ENCODE data around the gene THADA. TPM values are rescaled to one million over a fixed set of nuclear protein-coding genes. Genes with fewer than 3 reads are reported as not detected.

THADA gene
- total and polyA plus RNA-seq, 8 donors: 32.9 to 42.7 (median 37.2) TPM

GRCh38 chr2:43358410-43359201, 237.2 kb downstream of the THADA start:
- ATAC-seq (no peak), DNase-seq (peak in 2 of 4 donors; percentile 68 to 77)
- H3K27me3 ChIP-seq: no peaks in the 10 kb centered on the region
- H3K36me3 ChIP-seq: no peaks in the 10 kb centered on the region
- H3K4me3 ChIP-seq: no peak overlapping the region
- no peaks in the 10 kb centered on the region for H3K4me1 ChIP-seq
- H3K9me3 ChIP-seq: no peaks in the 10 kb centered on the region
- intact Hi-C loops (cut with DNase I): no loop called here
- no peak overlapping the region for H3K27ac ChIP-seq
- TF ChIP-seq CTCF (IDR thresholded peaks at IDR 0.05): no peak

GRCh38 chr2:43356774-43357173, 239.1 kb downstream of the THADA start:
- H3K4me3 ChIP-seq: no peak overlapping the region
- no peaks in the 10 kb centered on the region for H3K9me3 ChIP-seq
- ATAC-seq (no peak), DNase-seq (no peak)
- no peak overlapping the region for H3K27ac ChIP-seq
- no peaks in the 10 kb centered on the region for H3K4me1 ChIP-seq
- intact Hi-C loops (cut with DNase I): no loop called here
- H3K36me3 ChIP-seq: no peaks in the 10 kb centered on the region
- no peaks in the 10 kb centered on the region for H3K27me3 ChIP-seq
- TF ChIP-seq CTCF (IDR thresholded peaks at IDR 0.05): no peak

GRCh38 chr2:43355399-43355798, 240.4 kb downstream of the THADA start:
- no peak for ATAC-seq
- TF ChIP-seq CTCF (IDR thresholded peaks at IDR 0.05): no peak
- Histone ChIP-seq H3K27ac (no peak overlapping the region), H3K4me3 (no peak overlapping the region), H3K4me1 (no peaks in the 10 kb centered on the region), H3K36me3 (no peaks in the 10 kb centered on the region), H3K27me3 (no peaks in the 10 kb centered on the region), H3K9me3 (no peaks in the 10 kb centered on the region)
- DNase-seq: no peak
- intact Hi-C loops (cut with DNase I): no loop called here

- Histone ChIP-seq H3K27me3 (no peaks in the 10 kb centered on the region), H3K9me3 (no peaks in the 10 kb centered on the region), H3K36me3 (no peaks in the 10 kb centered on the region), H3K27ac (peak overlapping the region in 1 of 2 donors; percentile 40), H3K4me1 (peaks cover 8 to 25% of the 10 kb centered on the region in 2 donors), H3K4me3 (no peak overlapping the region)
- DNase-seq: no peak
- no peak for ATAC-seq
- intact Hi-C loops (cut with DNase I): no loop called here
- no peak for TF ChIP-seq CTCF (IDR thresholded peaks at IDR 0.05)
These were observed 245.9 kb downstream of the THADA start for GRCh38 chr2:43349904-43350303.

GRCh38 chr2:43348908-43349661, 246.8 kb downstream of the THADA start:
- DNase-seq: no peak
- intact Hi-C loops (cut with DNase I): no loop called here

More at GRCh38 chr2:43348908-43349661, 246.8 kb downstream of the THADA start:
- ATAC-seq: no peak
- peaks cover 16 to 33% of the 10 kb centered on the region in 2 donors for H3K4me1 ChIP-seq
- no peak overlapping the region for H3K4me3 ChIP-seq
- no peaks in the 10 kb centered on the region for H3K36me3 ChIP-seq
- H3K9me3 ChIP-seq: no peaks in the 10 kb centered on the region
- peak overlapping the region in 1 of 2 donors; percentile 74 for H3K27ac ChIP-seq
- H3K27me3 ChIP-seq: no peaks in the 10 kb centered on the region
- TF ChIP-seq CTCF (IDR thresholded peaks at IDR 0.05): no peak
